HG03432 (cell line): ENCODE measurements around the gene SMAD5.

Experiments
- ATAC-seq: cut with Tn5 transposase; IDR thresholded peaks from one replicate; pipeline ENCODE4 v1.9.1; 2021; ENCODE audit warnings: mild to moderate bottlenecking, moderate library complexity; ENCODE audit not compliant: unreplicated experiment

The SMAD5 gene

GRCh38 chr5:136153581-136154236 lies 21.1 kb downstream of the SMAD5 start:
- no peak for ATAC-seq

- ATAC-seq = no peak
Observed at GRCh38 chr5:136155078-136155477, 22.4 kb downstream of the SMAD5 start.

GRCh38 chr5:136155761-136156160 lies 23.1 kb downstream of the SMAD5 start:
- no peak for ATAC-seq

GRCh38 chr5:136157514-136157913 lies 24.9 kb downstream of the SMAD5 start:
- no peak for ATAC-seq

GRCh38 chr5:136159457-136159856 lies 26.8 kb downstream of the SMAD5 start:
- ATAC-seq = no peak

GRCh38 chr5:136162008-136162407 lies 29.4 kb downstream of the SMAD5 start:
- ATAC-seq = no peak

- ATAC-seq = no peak
Observed at GRCh38 chr5:136164226-136164625, 31.6 kb downstream of the SMAD5 start.

GRCh38 chr5:136166909-136167308 lies 34.3 kb downstream of the SMAD5 start:
- ATAC-seq = peak; percentile 86

- ATAC-seq = no peak
Observed at GRCh38 chr5:136169218-136169617, 36.6 kb downstream of the SMAD5 start.

- ATAC-seq = peak; percentile 73
Observed at GRCh38 chr5:136174021-136174659, 41.5 kb downstream of the SMAD5 start.

GRCh38 chr5:136182618-136183017 lies 50.0 kb downstream of the SMAD5 start:
- ATAC-seq = no peak

- no peak for ATAC-seq
Observed at GRCh38 chr5:136185974-136186665, 53.5 kb downstream of the SMAD5 start.

- ATAC-seq = no peak
Observed at GRCh38 chr5:136186796-136187195, 54.2 kb downstream of the SMAD5 start.

GRCh38 chr5:136188859-136189258 lies 56.2 kb downstream of the SMAD5 start:
- no peak for ATAC-seq

- no peak for ATAC-seq
Observed at GRCh38 chr5:136190091-136190720, 57.6 kb downstream of the SMAD5 start.

GRCh38 chr5:136190904-136191303 lies 58.3 kb downstream of the SMAD5 start:
- ATAC-seq = no peak

- no peak for ATAC-seq
Observed at GRCh38 chr5:136191304-136192014, 58.8 kb downstream of the SMAD5 start.

- ATAC-seq = no peak
Observed at GRCh38 chr5:136192015-136192525, 59.4 kb downstream of the SMAD5 start.

GRCh38 chr5:136192526-136193321 lies 60.1 kb downstream of the SMAD5 start, which contains the start of gene SMIM32:
Gene SMIM32, minus strand, starts transcription at chr5:136193162. Its CDS starts 638 bp downstream, at chr5:136192524.
- no peak for ATAC-seq
